ENCODE data around the gene NCOA5. TPM values are rescaled to one million over a fixed set of nuclear protein-coding genes. Genes with fewer than 3 reads are reported as not detected.
A peak's percentile ranks its signal among the peaks of the same experiment; 100 is the strongest.

Gene NCOA5
- total RNA-seq, 1 donor: 14.5 TPM

DNA sequence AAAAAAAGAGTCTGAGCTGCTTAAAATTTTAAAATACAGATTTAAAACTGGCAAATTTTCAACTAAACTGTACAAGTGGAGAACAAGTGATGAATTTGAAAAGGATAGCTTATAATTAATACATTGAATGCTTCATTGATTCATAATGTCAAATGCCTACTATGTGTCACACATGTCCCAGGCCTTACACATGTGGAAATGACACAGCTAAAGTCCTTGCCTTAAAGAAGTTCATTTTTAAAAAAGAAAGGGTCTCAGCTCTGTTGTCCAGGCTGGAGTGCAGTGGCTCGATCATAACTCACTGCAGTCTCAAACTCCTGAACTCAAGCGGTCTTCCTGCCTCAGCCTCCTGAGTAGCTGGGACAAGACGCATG lies 5.0 kb downstream of the NCOA5 start:
- Histone ChIP-seq H3K4me2 (ENCODE audit: insufficient read depth, low read length) (peak overlapping the region; percentile 39), H3K4me1 (ENCODE audit: insufficient read depth, low read length) (peaks cover 32% of the 10 kb centered on the region), H4K20me1 (ENCODE audit: insufficient read depth, low read length) (peaks cover 80% of the 10 kb centered on the region), H3K27ac (ENCODE audit: low read depth, low read length) (no peak overlapping the region), H3K36me3 (ENCODE audit: insufficient read depth, low read length) (no peaks in the 10 kb centered on the region), H3K79me2 (ENCODE audit: insufficient read depth, low read length) (peaks cover 96% of the 10 kb centered on the region), H3K4me3 (ENCODE audit: insufficient read depth, low read length) (no peak overlapping the region), H3K9me3 (ENCODE audit: low read depth, low read length) (no peaks in the 10 kb centered on the region), H2AFZ (ENCODE audit: low read length) (no peak overlapping the region), H3K27me3 (ENCODE audit: insufficient read depth, low read length) (no peaks in the 10 kb centered on the region)
- no peak for TF ChIP-seq CTCF (IDR thresholded peaks at IDR 0.05; ENCODE audit: extremely low read depth, low read depth, low read length)
- no peak for DNase-seq (ENCODE audit: insufficient read length, low spot score, missing footprints)

- H3K9me3 ChIP-seq (ENCODE audit: low read depth, low read length): no peaks in the 10 kb centered on the region
- H3K27me3 ChIP-seq (ENCODE audit: insufficient read depth, low read length): no peaks in the 10 kb centered on the region
- H3K79me2 ChIP-seq (ENCODE audit: insufficient read depth, low read length): peaks cover 99% of the 10 kb centered on the region
- peaks cover 9% of the 10 kb centered on the region for H3K36me3 ChIP-seq (ENCODE audit: insufficient read depth, low read length)
- TF ChIP-seq CTCF (IDR thresholded peaks at IDR 0.05; ENCODE audit: extremely low read depth, low read depth, low read length): no peak
- no peak for DNase-seq (ENCODE audit: insufficient read length, low spot score, missing footprints)
- H3K4me1 ChIP-seq (ENCODE audit: insufficient read depth, low read length): peaks cover 29% of the 10 kb centered on the region
- no peak overlapping the region for H2AFZ ChIP-seq (ENCODE audit: low read length)
- peaks cover 85% of the 10 kb centered on the region for H4K20me1 ChIP-seq (ENCODE audit: insufficient read depth, low read length)
- no peak overlapping the region for H3K4me2 ChIP-seq (ENCODE audit: insufficient read depth, low read length)
- H3K27ac ChIP-seq (ENCODE audit: low read depth, low read length): no peak overlapping the region
- no peak overlapping the region for H3K4me3 ChIP-seq (ENCODE audit: insufficient read depth, low read length)
Measured at GRCh38 chr20:46083531-46084061, 6.2 kb downstream of the NCOA5 start.

GRCh38 chr20:46083101-46083500 lies 6.7 kb downstream of the NCOA5 start:
- no peak overlapping the region for H3K4me3 ChIP-seq (ENCODE audit: insufficient read depth, low read length)
- H2AFZ ChIP-seq (ENCODE audit: low read length): no peak overlapping the region
- H3K4me2 ChIP-seq (ENCODE audit: insufficient read depth, low read length): no peak overlapping the region
- peaks cover 24% of the 10 kb centered on the region for H3K4me1 ChIP-seq (ENCODE audit: insufficient read depth, low read length)
- DNase-seq (ENCODE audit: insufficient read length, low spot score, missing footprints): no peak
- no peak overlapping the region for H3K27ac ChIP-seq (ENCODE audit: low read depth, low read length)
- no peaks in the 10 kb centered on the region for H3K9me3 ChIP-seq (ENCODE audit: low read depth, low read length)
- no peak for TF ChIP-seq CTCF (IDR thresholded peaks at IDR 0.05; ENCODE audit: extremely low read depth, low read depth, low read length)
- H3K27me3 ChIP-seq (ENCODE audit: insufficient read depth, low read length): no peaks in the 10 kb centered on the region
- H3K79me2 ChIP-seq (ENCODE audit: insufficient read depth, low read length): peaks cover 99% of the 10 kb centered on the region
- peaks cover 14% of the 10 kb centered on the region for H3K36me3 ChIP-seq (ENCODE audit: insufficient read depth, low read length)
- H4K20me1 ChIP-seq (ENCODE audit: insufficient read depth, low read length): peaks cover 84% of the 10 kb centered on the region

DNA sequence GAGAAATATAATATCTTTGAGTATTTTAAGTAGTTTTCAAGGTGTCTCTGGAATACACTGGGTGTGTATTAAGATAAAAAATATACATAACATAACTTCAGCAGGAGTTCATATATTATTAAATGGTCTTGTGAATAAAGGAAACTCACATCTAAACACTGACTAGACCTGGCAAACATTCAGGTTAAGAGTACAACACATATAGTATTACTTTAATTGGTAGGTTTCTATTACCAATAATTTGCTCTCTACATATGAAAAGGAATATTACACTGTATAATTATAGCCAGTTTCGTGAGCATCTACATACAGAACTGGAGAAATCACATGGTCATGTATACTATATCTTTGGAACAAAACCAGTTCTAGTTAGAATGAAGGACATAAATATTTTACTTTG lies 8.7 kb downstream of the NCOA5 start:
- TF ChIP-seq CTCF (IDR thresholded peaks at IDR 0.05; ENCODE audit: extremely low read depth, low read depth, low read length): no peak
- peaks cover 79% of the 10 kb centered on the region for H4K20me1 ChIP-seq (ENCODE audit: insufficient read depth, low read length)
- no peak overlapping the region for H3K27ac ChIP-seq (ENCODE audit: low read depth, low read length)
- H3K9me3 ChIP-seq (ENCODE audit: low read depth, low read length): no peaks in the 10 kb centered on the region
- peaks cover 23% of the 10 kb centered on the region for H3K36me3 ChIP-seq (ENCODE audit: insufficient read depth, low read length)
- H3K79me2 ChIP-seq (ENCODE audit: insufficient read depth, low read length): peaks cover 94% of the 10 kb centered on the region
- DNase-seq (ENCODE audit: insufficient read length, low spot score, missing footprints): no peak
- H3K4me1 ChIP-seq (ENCODE audit: insufficient read depth, low read length): peaks cover 12% of the 10 kb centered on the region
- H3K4me3 ChIP-seq (ENCODE audit: insufficient read depth, low read length): no peak overlapping the region
- no peaks in the 10 kb centered on the region for H3K27me3 ChIP-seq (ENCODE audit: insufficient read depth, low read length)
- no peak overlapping the region for H2AFZ ChIP-seq (ENCODE audit: low read length)
- H3K4me2 ChIP-seq (ENCODE audit: insufficient read depth, low read length): no peak overlapping the region

All from osteoblast (primary cell).